Stimulated activated memory B cell treated with anti-CD40 and anti-IgM and Interleukin-4, amounts not matched to agents 10 μg/mL and 1 μg/mL and 100 μg/mL, for 72 hours (primary cell): ENCODE data around the gene TMEM45B.
"Not testable (repeated sequence)": the region's sequence is repeated elsewhere in the genome, so short reads cannot be mapped to it uniquely, and the experiment has no call there.

Experiments
- ATAC-seq: fragments of 150-1000 bp; cut with Tn5 transposase; 2 replicates; pipeline ENCODE4 v1.10.0; 2021
- H3K27ac Mint-ChIP-seq: one replicate; pipeline ENCODE4 v1.8.0; 2022; ENCODE audit warnings: mild to moderate bottlenecking, mixed read lengths
- H3K27me3 Mint-ChIP-seq: one replicate; pipeline ENCODE4 v1.8.0; 2022; ENCODE audit warnings: mixed read lengths
- H3K36me3 Mint-ChIP-seq: one replicate; pipeline ENCODE4 v1.8.0; 2022; ENCODE audit warnings: mixed read lengths
- H3K4me1 Mint-ChIP-seq: one replicate; pipeline ENCODE4 v1.8.0; 2022; ENCODE audit warnings: mixed read lengths
- H3K4me3 Mint-ChIP-seq: one replicate; pipeline ENCODE4 v1.8.0; 2022; ENCODE audit warnings: mild to moderate bottlenecking, moderate library complexity, mixed read lengths
- H3K9me3 Mint-ChIP-seq: one replicate; pipeline ENCODE4 v1.8.0; 2022; ENCODE audit warnings: mixed read lengths

The TMEM45B gene

DNA sequence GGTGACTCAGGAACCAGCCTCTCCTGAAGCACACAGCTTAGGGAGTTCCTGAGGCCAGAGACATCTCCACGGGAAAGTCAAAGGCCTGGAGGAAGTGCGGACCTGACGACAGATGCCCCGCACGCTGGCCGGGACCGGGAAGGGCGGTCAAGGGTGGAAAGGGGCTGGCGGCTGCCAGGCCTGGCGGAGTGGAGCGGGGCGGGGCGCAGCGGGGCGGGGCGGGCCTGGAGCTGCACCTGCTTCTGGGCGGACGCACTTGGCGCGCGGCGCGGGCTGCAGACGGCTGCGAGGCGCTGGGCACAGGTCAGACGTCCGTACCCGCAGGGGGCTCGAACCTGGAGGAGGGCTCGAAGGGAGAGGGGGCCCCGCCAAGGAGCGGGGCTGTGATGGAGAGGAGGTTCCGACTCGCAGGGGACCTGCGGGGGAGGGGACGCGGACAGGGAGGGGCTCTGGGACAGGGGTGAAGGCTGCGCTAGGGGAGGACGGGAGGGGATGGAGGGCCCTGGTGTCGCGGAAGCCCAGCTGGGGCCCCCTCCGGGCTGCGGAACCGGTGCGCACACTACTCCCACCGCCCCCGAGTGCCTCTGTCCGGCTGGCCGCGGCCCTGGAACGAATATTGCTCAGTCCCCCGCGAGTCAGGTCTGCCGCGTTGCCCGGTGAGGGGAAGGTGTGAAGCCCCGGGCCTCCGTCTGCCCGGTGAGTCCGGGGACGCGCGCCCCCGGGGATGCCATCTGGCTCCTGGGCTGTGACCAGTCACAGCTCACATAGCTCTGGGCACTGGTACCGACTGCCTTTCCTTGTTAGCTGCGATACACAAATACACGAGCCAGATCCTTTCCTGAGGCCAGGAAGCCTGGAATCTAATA, at the start of gene TMEM45B:
Gene TMEM45B (plus strand): TSS at position 253 of the 866 bp plus-strand sequence. CDS start 36,635 bp downstream, outside the sequence.
- no peak within 1 kb of the TSS for H3K4me3 Mint-ChIP-seq
- peaks cover 2% of the 10 kb centered on the region for H3K9me3 Mint-ChIP-seq
- H3K36me3 Mint-ChIP-seq = no peaks in the 10 kb centered on the region
- no peak within 1 kb of the TSS for H3K27ac Mint-ChIP-seq
- peak; percentile 46 for ATAC-seq
- H3K27me3 Mint-ChIP-seq = peaks cover 46% of the 10 kb centered on the region
- H3K4me1 Mint-ChIP-seq = no peaks in the 10 kb centered on the region

GRCh38 chr11:129766898-129767604, 48.6 kb upstream of the TMEM45B start:
- H3K36me3 Mint-ChIP-seq = no peaks in the 10 kb centered on the region
- H3K4me1 Mint-ChIP-seq = no peaks in the 10 kb centered on the region
- H3K27ac Mint-ChIP-seq = no peak overlapping the region
- peaks cover 14% of the 10 kb centered on the region for H3K9me3 Mint-ChIP-seq
- H3K4me3 Mint-ChIP-seq = no peak overlapping the region
- H3K27me3 Mint-ChIP-seq = peaks cover 16% of the 10 kb centered on the region
- peak; percentile 20 for ATAC-seq

DNA sequence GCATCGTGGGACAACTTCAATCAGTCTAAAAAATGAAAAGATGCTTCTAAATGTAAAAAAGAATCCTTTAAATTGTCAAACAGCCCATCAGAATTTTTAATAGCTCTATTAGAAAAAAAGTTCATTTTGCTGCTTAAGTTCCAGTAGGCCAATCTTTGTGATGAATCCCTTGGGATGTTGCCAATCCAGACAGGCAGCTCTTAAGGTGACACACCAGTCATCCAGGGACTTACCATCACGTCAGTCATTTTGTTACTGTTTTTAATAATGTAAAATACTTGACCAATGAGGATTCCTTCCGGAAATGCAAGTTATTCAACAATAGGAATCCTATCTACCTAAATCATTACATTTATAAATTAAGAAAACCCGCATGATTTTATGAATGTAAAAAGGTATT, 47.8 kb upstream of the TMEM45B start:
- Mint-ChIP-seq H3K27me3 (peaks cover 15% of the 10 kb centered on the region), H3K4me1 (no peaks in the 10 kb centered on the region), H3K27ac (no peak overlapping the region), H3K36me3 (no peaks in the 10 kb centered on the region), H3K4me3 (no peak overlapping the region), H3K9me3 (peaks cover 14% of the 10 kb centered on the region)
- ATAC-seq = no peak

DNA sequence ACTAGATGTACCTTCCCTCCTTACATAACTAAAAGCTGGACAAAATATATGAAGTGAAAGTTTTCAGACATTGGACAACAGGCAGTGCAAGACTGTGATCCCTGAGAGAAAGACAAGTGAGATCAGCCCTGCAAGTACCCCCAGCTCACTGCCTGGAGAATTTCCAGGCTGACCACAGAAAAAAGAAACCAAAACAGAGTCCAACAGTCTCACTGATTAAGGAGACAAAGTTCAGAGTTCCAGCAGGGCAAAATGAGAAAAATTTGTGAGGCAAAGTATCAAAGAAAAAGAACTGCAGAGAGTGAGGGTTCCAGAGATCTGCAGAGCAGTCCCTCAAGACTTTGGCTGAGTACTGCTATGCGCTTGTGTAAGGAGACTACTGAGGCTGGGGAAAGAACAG, 47.3 kb upstream of the TMEM45B start:
- Mint-ChIP-seq H3K36me3 (no peaks in the 10 kb centered on the region), H3K4me3 (no peak overlapping the region), H3K9me3 (peaks cover 14% of the 10 kb centered on the region), H3K27ac (no peak overlapping the region), H3K27me3 (peaks cover 10% of the 10 kb centered on the region), H3K4me1 (no peaks in the 10 kb centered on the region)
- ATAC-seq = no peak

- no peak for ATAC-seq
- no peak overlapping the region for H3K27ac Mint-ChIP-seq
- no peaks in the 10 kb centered on the region for H3K36me3 Mint-ChIP-seq
- peaks cover 15% of the 10 kb centered on the region for H3K27me3 Mint-ChIP-seq
- H3K9me3 Mint-ChIP-seq = peaks cover 14% of the 10 kb centered on the region
- H3K4me1 Mint-ChIP-seq = no peaks in the 10 kb centered on the region
- H3K4me3 Mint-ChIP-seq = no peak overlapping the region
These were observed 46.6 kb upstream of the TMEM45B start for GRCh38 chr11:129769059-129769458.

DNA sequence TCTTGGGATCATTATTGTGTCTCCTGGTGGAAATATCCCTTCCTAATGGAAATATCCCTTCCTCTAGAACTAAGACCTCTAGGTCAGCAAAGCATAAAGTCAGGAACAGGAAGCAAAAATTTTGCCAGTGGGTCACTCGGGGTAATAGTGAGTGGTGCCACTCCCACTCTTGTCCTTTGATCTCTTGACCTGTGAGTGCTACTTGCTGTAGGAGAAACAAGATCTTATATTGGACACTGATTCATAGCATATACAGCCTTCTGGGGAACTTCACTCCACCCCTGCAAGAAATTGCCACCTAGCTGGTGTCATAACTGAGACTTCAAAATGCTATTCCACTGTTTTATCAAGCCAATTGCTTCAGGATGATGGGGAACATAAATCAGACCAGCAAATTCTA, 44.7 kb upstream of the TMEM45B start:
- Mint-ChIP-seq H3K4me3 (no peak overlapping the region), H3K9me3 (peaks cover 14% of the 10 kb centered on the region), H3K27ac (no peak overlapping the region), H3K4me1 (no peaks in the 10 kb centered on the region), H3K27me3 (peaks cover 11% of the 10 kb centered on the region), H3K36me3 (no peaks in the 10 kb centered on the region)
- ATAC-seq = no peak

- ATAC-seq, H3K4me1 Mint-ChIP-seq, H3K27ac Mint-ChIP-seq, H3K36me3 Mint-ChIP-seq, H3K4me3 Mint-ChIP-seq: not testable (repeated sequence)
- peaks cover 14% of the 10 kb centered on the region for H3K9me3 Mint-ChIP-seq
- peaks cover 11% of the 10 kb centered on the region for H3K27me3 Mint-ChIP-seq
These were observed 44.2 kb upstream of the TMEM45B start for GRCh38 chr11:129771456-129771855.

DNA sequence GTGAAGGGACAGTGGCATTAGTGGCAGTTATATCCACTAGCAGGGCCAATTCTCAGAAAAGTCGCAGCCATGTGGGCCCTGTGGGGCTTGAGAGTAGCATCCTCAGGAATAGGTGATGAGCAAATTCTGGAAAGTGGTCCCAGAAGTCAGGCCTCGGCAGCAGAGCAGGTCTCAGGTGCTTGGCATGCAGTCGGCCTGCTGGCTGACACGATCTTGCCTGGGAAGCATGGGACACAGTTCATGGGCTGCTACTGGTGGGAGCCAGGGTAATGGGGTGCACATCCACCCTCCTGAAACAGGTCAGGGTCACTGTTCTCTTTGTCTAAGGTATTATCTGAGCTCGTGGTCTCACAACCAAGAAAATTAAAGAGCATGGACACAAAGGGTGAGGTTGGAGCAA, 36.8 kb upstream of the TMEM45B start:
- Mint-ChIP-seq H3K27me3 (peaks cover 16% of the 10 kb centered on the region), H3K27ac (no peak overlapping the region), H3K36me3 (no peaks in the 10 kb centered on the region), H3K4me1 (no peaks in the 10 kb centered on the region), H3K9me3 (no peaks in the 10 kb centered on the region), H3K4me3 (no peak overlapping the region)
- ATAC-seq = no peak

DNA sequence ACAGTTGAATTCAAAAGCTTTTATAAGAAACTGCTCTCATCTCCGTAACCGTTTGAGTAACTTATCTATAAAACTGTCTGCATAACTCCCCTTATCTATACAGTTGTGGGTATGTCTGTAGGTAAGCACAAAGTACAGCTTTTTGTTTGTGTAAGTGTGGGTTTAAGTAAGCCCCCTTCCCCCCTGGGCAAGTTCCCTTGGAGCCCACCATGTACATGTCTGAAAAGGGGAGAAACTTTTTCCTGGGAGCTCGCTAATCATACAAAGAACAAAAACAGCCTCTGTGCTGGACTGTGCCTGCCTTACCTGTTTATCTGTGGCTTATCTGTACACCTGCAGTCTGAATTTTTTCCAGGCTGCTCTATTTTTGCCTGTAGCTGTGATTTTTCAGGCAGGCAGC, 36.3 kb upstream of the TMEM45B start:
- Mint-ChIP-seq H3K27me3 (peaks cover 11% of the 10 kb centered on the region), H3K27ac (no peak overlapping the region), H3K9me3 (no peaks in the 10 kb centered on the region), H3K36me3 (no peaks in the 10 kb centered on the region), H3K4me1 (no peaks in the 10 kb centered on the region), H3K4me3 (no peak overlapping the region)
- ATAC-seq = peak; percentile 24

DNA sequence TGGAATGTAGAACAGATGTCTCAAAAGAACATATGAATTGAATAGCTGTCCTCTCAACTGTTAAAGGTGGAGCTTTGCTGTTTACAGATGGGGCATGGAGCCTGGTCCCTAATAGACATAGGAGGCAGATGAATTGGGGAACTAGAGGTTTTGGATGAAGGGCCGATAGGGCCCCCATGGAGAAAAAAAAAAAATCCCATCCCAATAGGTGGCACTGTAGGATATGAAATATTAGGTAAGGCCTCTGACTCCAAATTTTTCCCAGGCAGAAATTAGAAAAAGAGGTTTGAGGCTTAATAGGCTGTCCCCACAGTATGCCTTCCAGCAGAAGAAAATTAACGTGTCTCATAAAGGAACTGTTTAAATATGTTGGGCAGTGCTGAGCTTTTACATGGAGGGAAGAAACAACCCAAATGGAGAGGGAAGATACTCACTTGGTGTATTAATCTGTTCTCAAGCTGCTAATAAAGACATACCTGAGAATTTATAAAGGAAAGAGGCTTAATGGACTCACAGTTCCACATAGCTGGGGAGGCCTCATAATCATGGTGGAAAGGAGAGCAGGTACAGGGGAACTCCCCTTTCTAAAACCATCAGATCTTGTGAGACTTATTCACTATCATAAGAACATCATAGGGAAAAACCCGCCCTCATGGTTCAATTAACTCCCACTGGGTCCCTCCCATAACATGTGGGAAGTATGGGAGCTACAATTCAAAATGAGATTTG, 30.1 kb upstream of the TMEM45B start:
- Mint-ChIP-seq H3K9me3 (no peaks in the 10 kb centered on the region), H3K27ac (no peak overlapping the region), H3K27me3 (peaks cover 10% of the 10 kb centered on the region), H3K36me3 (no peaks in the 10 kb centered on the region), H3K4me3 (no peak overlapping the region), H3K4me1 (no peaks in the 10 kb centered on the region)
- ATAC-seq = no peak

- not testable (repeated sequence) for H3K27ac Mint-ChIP-seq, H3K9me3 Mint-ChIP-seq, H3K4me1 Mint-ChIP-seq, ATAC-seq, H3K36me3 Mint-ChIP-seq, H3K4me3 Mint-ChIP-seq
- H3K27me3 Mint-ChIP-seq = peaks cover 13% of the 10 kb centered on the region
These were observed 29.6 kb upstream of the TMEM45B start for GRCh38 chr11:129786112-129786416.

GRCh38 chr11:129787532-129788155, 28.0 kb upstream of the TMEM45B start:
- peaks cover 29% of the 10 kb centered on the region for H3K27me3 Mint-ChIP-seq
- no peaks in the 10 kb centered on the region for H3K4me1 Mint-ChIP-seq
- ATAC-seq = no peak
- H3K36me3 Mint-ChIP-seq = no peaks in the 10 kb centered on the region
- H3K4me3 Mint-ChIP-seq = no peak overlapping the region
- H3K9me3 Mint-ChIP-seq = no peaks in the 10 kb centered on the region
- H3K27ac Mint-ChIP-seq = no peak overlapping the region

DNA sequence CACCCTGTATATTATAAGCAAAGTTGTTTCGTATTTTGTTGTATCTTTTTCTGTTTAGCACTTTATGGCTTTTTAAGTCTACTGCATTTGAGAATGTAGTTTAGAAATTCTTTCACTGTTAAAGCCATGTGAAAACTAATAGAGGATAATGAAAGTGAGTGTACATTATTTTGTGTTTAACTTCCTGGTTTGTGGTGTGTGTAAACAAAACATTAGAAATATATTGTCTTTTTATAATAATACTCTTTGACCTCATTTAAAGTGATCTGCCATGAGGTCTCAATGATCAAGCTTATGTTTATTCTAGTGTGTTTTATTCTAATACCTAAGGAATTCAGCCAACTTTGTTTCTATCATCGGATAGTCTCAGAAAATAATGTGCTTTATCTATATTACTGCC, 27.4 kb upstream of the TMEM45B start:
- no peak for ATAC-seq
- peaks cover 35% of the 10 kb centered on the region for H3K27me3 Mint-ChIP-seq
- no peaks in the 10 kb centered on the region for H3K4me1 Mint-ChIP-seq
- H3K36me3 Mint-ChIP-seq = no peaks in the 10 kb centered on the region
- H3K4me3 Mint-ChIP-seq = no peak overlapping the region
- H3K27ac Mint-ChIP-seq = no peak overlapping the region
- no peaks in the 10 kb centered on the region for H3K9me3 Mint-ChIP-seq

DNA sequence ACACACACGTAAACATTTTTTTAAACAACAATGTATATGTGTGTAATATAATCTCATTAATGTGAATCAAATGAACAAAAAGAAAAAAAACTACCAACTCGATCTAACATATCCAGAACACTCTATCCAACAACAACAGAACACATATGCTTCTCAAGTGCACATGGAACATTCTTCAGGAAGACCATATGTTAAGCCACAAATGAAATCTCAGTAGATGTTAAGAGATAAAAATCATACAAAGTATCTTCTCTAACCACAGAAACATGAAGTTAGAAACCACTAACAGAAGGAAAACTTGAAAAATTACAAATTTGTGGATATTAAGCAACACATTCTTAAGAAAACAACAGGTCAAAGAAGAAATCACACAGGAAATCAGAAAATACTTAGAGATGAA, 25.5 kb upstream of the TMEM45B start:
- ATAC-seq = no peak
- H3K27me3 Mint-ChIP-seq = peaks cover 33% of the 10 kb centered on the region
- H3K27ac Mint-ChIP-seq = no peak overlapping the region
- H3K9me3 Mint-ChIP-seq = no peaks in the 10 kb centered on the region
- H3K4me3 Mint-ChIP-seq = no peak overlapping the region
- H3K4me1 Mint-ChIP-seq = no peaks in the 10 kb centered on the region
- no peaks in the 10 kb centered on the region for H3K36me3 Mint-ChIP-seq

DNA sequence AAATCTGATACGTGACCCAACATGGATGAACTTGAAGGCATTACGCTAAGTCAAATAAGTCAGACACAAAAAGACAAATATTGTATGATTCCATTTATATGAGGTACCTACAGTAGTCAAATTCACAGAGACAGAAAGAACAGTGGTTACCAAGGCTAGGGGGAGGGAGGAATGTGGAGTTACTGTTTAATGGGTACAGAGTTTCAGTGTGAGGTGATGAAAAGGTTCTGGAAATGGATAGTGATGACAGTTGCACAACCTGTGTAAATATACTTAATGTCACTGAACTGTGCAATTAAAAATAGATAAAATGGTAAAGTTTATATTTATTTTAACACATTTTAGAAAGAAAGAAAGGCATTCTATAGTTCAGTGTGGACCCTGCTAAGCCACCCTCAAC, 24.1 kb upstream of the TMEM45B start:
- Mint-ChIP-seq H3K27me3 (peaks cover 34% of the 10 kb centered on the region), H3K36me3 (no peaks in the 10 kb centered on the region), H3K27ac (no peak overlapping the region), H3K4me3 (no peak overlapping the region), H3K4me1 (no peaks in the 10 kb centered on the region), H3K9me3 (peaks cover 4% of the 10 kb centered on the region)
- ATAC-seq = no peak
